Neural cell (in vitro differentiated cells): ENCODE results near the gene TBC1D10A. TPM values are rescaled to one million over a fixed set of nuclear protein-coding genes. Genes with fewer than 3 reads are reported as not detected.

Experiments used
- H2AFZ ChIP-seq: fragments of 200-600, 300-800 bp; sonication (generic), shearing (Covaris generic); 2 replicates; pipeline ENCODE4 v1.6.0; 2014; ENCODE audit warnings: low read depth, mild to moderate bottlenecking, antibody characterized with exemption, low read length, moderate library complexity
- H3F3A ChIP-seq: fragments of 200-600 bp; shearing (Covaris generic); 2 replicates; pipeline ENCODE4 v1.6.1; 2016; ENCODE audit warnings: mild to moderate bottlenecking, moderate library complexity, mixed read lengths, antibody characterized with exemption, low read length; ENCODE audit not compliant: insufficient read depth, poor library complexity, severe bottlenecking
- H3K27ac ChIP-seq: fragments of 200-600, 300-800 bp; sonication (generic), shearing (Covaris generic); 2 replicates; pipeline ENCODE4 v1.5.1; 2014; ENCODE audit warnings: mild to moderate bottlenecking, low read length, moderate library complexity
- H3K27me3 ChIP-seq: fragments of 300-800, 200-600 bp; sonication (generic), shearing (Covaris generic); 2 replicates; pipeline ENCODE4 v1.6.0; 2014; ENCODE audit warnings: mild to moderate bottlenecking, low read depth, low read length, moderate library complexity; ENCODE audit not compliant: insufficient read depth
- H3K36me3 ChIP-seq: fragments of 300-800, 200-600 bp; sonication (generic), shearing (Covaris generic); 2 replicates; pipeline ENCODE4 v1.5.1; 2014; ENCODE audit warnings: mild to moderate bottlenecking, antibody characterized with exemption, low read length, moderate library complexity; ENCODE audit not compliant: insufficient read depth
- H3K4me2 ChIP-seq: fragments of 300-800, 200-600 bp; sonication (generic), shearing (Covaris generic); 2 replicates; pipeline ENCODE4 v1.6.0; 2014; ENCODE audit warnings: mild to moderate bottlenecking, low read length
- H3K4me3 ChIP-seq: fragments of 300-800, 200-600 bp; sonication (generic), shearing (Covaris generic); 2 replicates; pipeline ENCODE4 v1.5.1; 2014; ENCODE audit warnings: mild to moderate bottlenecking, low read length, moderate library complexity
- H3K79me2 ChIP-seq: fragments of 200-600 bp; shearing (Covaris generic); replicated peaks from 2 replicates; pipeline ENCODE4 v1.6.0; 2014; ENCODE audit warnings: mild to moderate bottlenecking, low read length, moderate library complexity; ENCODE audit not compliant: insufficient read depth
- H3K9ac ChIP-seq: fragments of 300-800, 200-600 bp; sonication (generic), shearing (Covaris generic); 2 replicates; pipeline ENCODE4 v1.6.1; 2016; ENCODE audit warnings: mild to moderate bottlenecking, low read length, mixed read lengths
- H3K9me2 ChIP-seq: fragments of 200-600 bp; shearing (Covaris generic); 2 replicates; pipeline ENCODE4 v1.6.1; 2016; ENCODE audit warnings: mild to moderate bottlenecking, low read length, mixed read lengths; ENCODE audit not compliant: insufficient read depth
- H3K9me3 ChIP-seq: fragments of 200-600, 300-800 bp; sonication (generic), shearing (Covaris generic); 2 replicates; pipeline ENCODE4 v1.6.1; 2016; ENCODE audit warnings: mild to moderate bottlenecking, mixed run types, low read length, moderate library complexity, mixed read lengths
- H4K20me1 ChIP-seq: fragments of 200-600 bp; shearing (Covaris generic); 2 replicates; pipeline ENCODE4 v1.6.1; 2016; ENCODE audit warnings: mild to moderate bottlenecking, mixed run types; ENCODE audit not compliant: insufficient read depth
- EP300 ChIP-seq: fragments of 450-650 bp; conservative IDR thresholded peaks from 2 replicates; pipeline ENCODE4 v1.6.1; 2014; ENCODE audit warnings: antibody characterized with exemption, mild to moderate bottlenecking, moderate library complexity; ENCODE audit not compliant: poor library complexity, severe bottlenecking
- EZH2 ChIP-seq: fragments of 200-600, 300-800 bp; shearing (Covaris generic), sonication (generic); IDR thresholded peaks from 2 replicates; pipeline ENCODE4 v1.6.1; 2014; ENCODE audit warnings: antibody characterized with exemption, low read length, borderline replicate concordance, mild to moderate bottlenecking; ENCODE audit not compliant: insufficient read depth, poor library complexity, severe bottlenecking
- MXI1 ChIP-seq: fragments of 450-650 bp; conservative IDR thresholded peaks from 2 replicates; pipeline ENCODE4 v1.6.1; 2014; ENCODE audit warnings: antibody characterized with exemption, mild to moderate bottlenecking; ENCODE audit not compliant: poor library complexity, severe bottlenecking
- POLR2AphosphoS5 ChIP-seq: IDR thresholded peaks from 2 replicates; pipeline ENCODE4 v1.6.1; 2012
- RAD21 ChIP-seq: fragments of 450-650 bp; conservative IDR thresholded peaks from 2 replicates; pipeline ENCODE4 v1.6.1; 2014; ENCODE audit warnings: antibody characterized with exemption, mild to moderate bottlenecking, moderate library complexity
- SMC3 ChIP-seq: fragments of 450-650 bp; conservative IDR thresholded peaks from 2 replicates; pipeline ENCODE4 v1.6.1; 2014; ENCODE audit warnings: antibody characterized with exemption, mild to moderate bottlenecking, moderate library complexity; ENCODE audit not compliant: poor library complexity
- TAF1 ChIP-seq: IDR thresholded peaks from 2 replicates; pipeline ENCODE4 v1.6.1; 2012; ENCODE audit warnings: low read depth
- polyA plus RNA-seq: library from polyadenylated mRNA; depleted of rRNA; stranded (reverse); fragments of >200 nt; gene quantifications from 2 replicates; pipeline ENCODE4 v1.2.3, GENCODE V29; 2014
- TF ChIP-seq, protein P1 (sequence below): fragments of 450-650 bp; IDR thresholded peaks from 2 replicates; pipeline ENCODE4 v1.5.1; 2014; ENCODE audit warnings: antibody characterized with exemption, mild to moderate bottlenecking, moderate library complexity; ENCODE audit not compliant: poor library complexity, severe bottlenecking
- TF ChIP-seq, protein P2 (sequence below): IDR thresholded peaks from 2 replicates; pipeline ENCODE4 v1.6.1; 2012; ENCODE audit warnings: borderline replicate concordance

The TBC1D10A gene
- polyA plus RNA-seq, 1 donor from 2014 or later = 11.9 TPM

DNA sequence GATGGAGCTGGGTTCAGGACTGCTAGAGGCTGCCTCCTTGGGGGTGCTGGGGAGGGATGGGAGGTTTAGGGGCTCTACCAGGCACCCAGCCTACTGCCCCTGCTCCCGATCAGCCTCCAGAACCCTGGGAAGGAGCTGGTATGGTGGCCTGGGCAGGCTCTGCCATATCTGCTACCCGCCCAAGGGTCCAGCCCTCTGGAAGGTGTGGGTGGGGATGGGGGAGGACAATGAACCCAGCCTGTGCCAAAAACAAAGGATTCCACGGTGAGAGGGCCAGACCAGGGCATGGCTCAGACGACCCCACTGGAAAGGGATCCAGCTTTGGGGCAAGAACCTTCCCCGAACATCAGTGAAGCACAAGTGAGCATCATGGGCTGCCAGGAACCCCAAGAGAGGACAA, 40.4 kb downstream of the TBC1D10A start:
- no peak overlapping the region for H3K9ac ChIP-seq
- no peaks in the 10 kb centered on the region for H3F3A ChIP-seq
- no peaks in the 10 kb centered on the region for H3K36me3 ChIP-seq
- H3K4me3 ChIP-seq = no peak overlapping the region
- no peaks in the 10 kb centered on the region for H4K20me1 ChIP-seq
- TF ChIP-seq POLR2AphosphoS5 (no peak), EZH2 (no peak), MXI1 (no peak), TAF1 (no peak), SMC3 (no peak), RAD21 (no peak), EP300 (no peak)
- TF ChIP-seq, protein P1, sequence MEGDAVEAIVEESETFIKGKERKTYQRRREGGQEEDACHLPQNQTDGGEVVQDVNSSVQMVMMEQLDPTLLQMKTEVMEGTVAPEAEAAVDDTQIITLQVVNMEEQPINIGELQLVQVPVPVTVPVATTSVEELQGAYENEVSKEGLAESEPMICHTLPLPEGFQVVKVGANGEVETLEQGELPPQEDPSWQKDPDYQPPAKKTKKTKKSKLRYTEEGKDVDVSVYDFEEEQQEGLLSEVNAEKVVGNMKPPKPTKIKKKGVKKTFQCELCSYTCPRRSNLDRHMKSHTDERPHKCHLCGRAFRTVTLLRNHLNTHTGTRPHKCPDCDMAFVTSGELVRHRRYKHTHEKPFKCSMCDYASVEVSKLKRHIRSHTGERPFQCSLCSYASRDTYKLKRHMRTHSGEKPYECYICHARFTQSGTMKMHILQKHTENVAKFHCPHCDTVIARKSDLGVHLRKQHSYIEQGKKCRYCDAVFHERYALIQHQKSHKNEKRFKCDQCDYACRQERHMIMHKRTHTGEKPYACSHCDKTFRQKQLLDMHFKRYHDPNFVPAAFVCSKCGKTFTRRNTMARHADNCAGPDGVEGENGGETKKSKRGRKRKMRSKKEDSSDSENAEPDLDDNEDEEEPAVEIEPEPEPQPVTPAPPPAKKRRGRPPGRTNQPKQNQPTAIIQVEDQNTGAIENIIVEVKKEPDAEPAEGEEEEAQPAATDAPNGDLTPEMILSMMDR = no peak
- TF ChIP-seq, protein P2, sequence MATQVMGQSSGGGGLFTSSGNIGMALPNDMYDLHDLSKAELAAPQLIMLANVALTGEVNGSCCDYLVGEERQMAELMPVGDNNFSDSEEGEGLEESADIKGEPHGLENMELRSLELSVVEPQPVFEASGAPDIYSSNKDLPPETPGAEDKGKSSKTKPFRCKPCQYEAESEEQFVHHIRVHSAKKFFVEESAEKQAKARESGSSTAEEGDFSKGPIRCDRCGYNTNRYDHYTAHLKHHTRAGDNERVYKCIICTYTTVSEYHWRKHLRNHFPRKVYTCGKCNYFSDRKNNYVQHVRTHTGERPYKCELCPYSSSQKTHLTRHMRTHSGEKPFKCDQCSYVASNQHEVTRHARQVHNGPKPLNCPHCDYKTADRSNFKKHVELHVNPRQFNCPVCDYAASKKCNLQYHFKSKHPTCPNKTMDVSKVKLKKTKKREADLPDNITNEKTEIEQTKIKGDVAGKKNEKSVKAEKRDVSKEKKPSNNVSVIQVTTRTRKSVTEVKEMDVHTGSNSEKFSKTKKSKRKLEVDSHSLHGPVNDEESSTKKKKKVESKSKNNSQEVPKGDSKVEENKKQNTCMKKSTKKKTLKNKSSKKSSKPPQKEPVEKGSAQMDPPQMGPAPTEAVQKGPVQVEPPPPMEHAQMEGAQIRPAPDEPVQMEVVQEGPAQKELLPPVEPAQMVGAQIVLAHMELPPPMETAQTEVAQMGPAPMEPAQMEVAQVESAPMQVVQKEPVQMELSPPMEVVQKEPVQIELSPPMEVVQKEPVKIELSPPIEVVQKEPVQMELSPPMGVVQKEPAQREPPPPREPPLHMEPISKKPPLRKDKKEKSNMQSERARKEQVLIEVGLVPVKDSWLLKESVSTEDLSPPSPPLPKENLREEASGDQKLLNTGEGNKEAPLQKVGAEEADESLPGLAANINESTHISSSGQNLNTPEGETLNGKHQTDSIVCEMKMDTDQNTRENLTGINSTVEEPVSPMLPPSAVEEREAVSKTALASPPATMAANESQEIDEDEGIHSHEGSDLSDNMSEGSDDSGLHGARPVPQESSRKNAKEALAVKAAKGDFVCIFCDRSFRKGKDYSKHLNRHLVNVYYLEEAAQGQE = no peak
- H3K27ac ChIP-seq = no peak overlapping the region
- H3K9me3 ChIP-seq = no peaks in the 10 kb centered on the region
- no peaks in the 10 kb centered on the region for H3K27me3 ChIP-seq
- H3K79me2 ChIP-seq = no peaks in the 10 kb centered on the region
- H3K4me2 ChIP-seq = no peak overlapping the region
- no peak overlapping the region for H2AFZ ChIP-seq
- H3K9me2 ChIP-seq = no peaks in the 10 kb centered on the region

DNA sequence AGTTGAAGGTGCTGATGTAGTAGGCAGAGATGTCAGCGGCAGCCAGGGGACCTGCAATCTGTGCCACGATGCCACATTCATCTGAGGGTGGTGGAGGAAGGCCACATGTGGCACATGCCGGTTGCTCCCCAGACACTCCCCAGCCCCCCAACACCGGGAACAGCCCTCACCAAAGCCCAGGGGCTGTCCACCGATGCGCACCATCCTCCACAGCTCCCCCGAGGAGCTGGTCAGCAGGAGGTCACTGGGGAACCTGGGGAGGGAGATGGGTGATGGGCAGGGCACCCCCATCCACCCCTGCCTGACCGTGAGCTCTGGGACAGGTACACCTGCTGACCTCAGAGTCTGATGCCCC, 40.9 kb downstream of the TBC1D10A start:
- Histone ChIP-seq H3K9me3 (no peaks in the 10 kb centered on the region), H3K4me2 (no peak overlapping the region), H3F3A (no peaks in the 10 kb centered on the region), H3K27ac (no peak overlapping the region), H4K20me1 (no peaks in the 10 kb centered on the region), H3K9me2 (no peaks in the 10 kb centered on the region), H3K79me2 (no peaks in the 10 kb centered on the region), H2AFZ (no peak overlapping the region), H3K4me3 (no peak overlapping the region), H3K27me3 (no peaks in the 10 kb centered on the region), H3K36me3 (no peaks in the 10 kb centered on the region), H3K9ac (no peak overlapping the region)
- no peak for TF ChIP-seq SMC3
- TF ChIP-seq, protein P1 = no peak
- no peak for TF ChIP-seq TAF1
- TF ChIP-seq EZH2 = no peak
- TF ChIP-seq POLR2AphosphoS5 = no peak
- TF ChIP-seq RAD21 = no peak
- TF ChIP-seq, protein P2 = no peak
